Stimulated activated CD8-positive, alpha-beta memory T cell treated with anti-CD3 and anti-CD28 coated beads, Interleukin-2, amount 100 ng/mL, for 48 hours (primary cell): Measurements from ENCODE around the gene CEP20.
"Not testable (repeated sequence)": the region's sequence is repeated elsewhere in the genome, so short reads cannot be mapped to it uniquely, and the experiment has no call there.

Source experiments
- DNase-seq, 2 donors: peaks; one replicate each; pipeline ENCODE4 v3.0.0-alpha.2; 2020; ENCODE audit warnings: low read depth in 2 of 2

CEP20 gene

GRCh38 chr16:15858921-15859668, 29.3 kb downstream of the CEP20 start:
- DNase-seq = no peak

- no peak for DNase-seq
Observed at GRCh38 chr16:15857724-15858560, 30.5 kb downstream of the CEP20 start.

- no peak for DNase-seq
Observed at GRCh38 chr16:15856901-15857698, 31.3 kb downstream of the CEP20 start, which contains the start of gene MYH11. Gene MYH11, minus strand, starts transcription at chr16:15857028. Its CDS starts 18,776 bp downstream, at chr16:15838252.

- DNase-seq = no peak
Observed at GRCh38 chr16:15856182-15856581, 32.2 kb downstream of the CEP20 start.

GRCh38 chr16:15855704-15856003, 32.7 kb downstream of the CEP20 start:
- DNase-seq = no peak

- DNase-seq = no peak
Observed at GRCh38 chr16:15854906-15855703, 33.3 kb downstream of the CEP20 start.

- no peak for DNase-seq
Observed at GRCh38 chr16:15854061-15854460, 34.3 kb downstream of the CEP20 start.

GRCh38 chr16:15853021-15853420, 35.4 kb downstream of the CEP20 start:
- DNase-seq = no peak

GRCh38 chr16:15850555-15850954, 37.8 kb downstream of the CEP20 start:
- DNase-seq = not testable (repeated sequence)

GRCh38 chr16:15849209-15849981, 39.0 kb downstream of the CEP20 start:
- no peak for DNase-seq

- DNase-seq = no peak
Observed at GRCh38 chr16:15847611-15848175, 40.7 kb downstream of the CEP20 start.

- no peak for DNase-seq
Observed at GRCh38 chr16:15846510-15846909, 41.9 kb downstream of the CEP20 start.

GRCh38 chr16:15843635-15844279, 44.6 kb downstream of the CEP20 start:
- no peak for DNase-seq

- not testable (repeated sequence) for DNase-seq
Observed at GRCh38 chr16:15839204-15839603, 49.2 kb downstream of the CEP20 start.

- DNase-seq = no peak
Observed at GRCh38 chr16:15837761-15838160, 50.6 kb downstream of the CEP20 start.

GRCh38 chr16:15836965-15837611, 51.3 kb downstream of the CEP20 start:
- no peak for DNase-seq

GRCh38 chr16:15836074-15836473, 52.3 kb downstream of the CEP20 start:
- no peak for DNase-seq

- DNase-seq = no peak
Observed at GRCh38 chr16:15835136-15835878, 53.1 kb downstream of the CEP20 start.

- DNase-seq = no peak
Observed at GRCh38 chr16:15834502-15834901, 53.9 kb downstream of the CEP20 start.
